ENCODE results near the gene SLC37A4.
"Not testable (repeated sequence)": the region's sequence is repeated elsewhere in the genome, so short reads cannot be mapped to it uniquely, and the experiment has no call there.

SLC37A4 gene

DNA sequence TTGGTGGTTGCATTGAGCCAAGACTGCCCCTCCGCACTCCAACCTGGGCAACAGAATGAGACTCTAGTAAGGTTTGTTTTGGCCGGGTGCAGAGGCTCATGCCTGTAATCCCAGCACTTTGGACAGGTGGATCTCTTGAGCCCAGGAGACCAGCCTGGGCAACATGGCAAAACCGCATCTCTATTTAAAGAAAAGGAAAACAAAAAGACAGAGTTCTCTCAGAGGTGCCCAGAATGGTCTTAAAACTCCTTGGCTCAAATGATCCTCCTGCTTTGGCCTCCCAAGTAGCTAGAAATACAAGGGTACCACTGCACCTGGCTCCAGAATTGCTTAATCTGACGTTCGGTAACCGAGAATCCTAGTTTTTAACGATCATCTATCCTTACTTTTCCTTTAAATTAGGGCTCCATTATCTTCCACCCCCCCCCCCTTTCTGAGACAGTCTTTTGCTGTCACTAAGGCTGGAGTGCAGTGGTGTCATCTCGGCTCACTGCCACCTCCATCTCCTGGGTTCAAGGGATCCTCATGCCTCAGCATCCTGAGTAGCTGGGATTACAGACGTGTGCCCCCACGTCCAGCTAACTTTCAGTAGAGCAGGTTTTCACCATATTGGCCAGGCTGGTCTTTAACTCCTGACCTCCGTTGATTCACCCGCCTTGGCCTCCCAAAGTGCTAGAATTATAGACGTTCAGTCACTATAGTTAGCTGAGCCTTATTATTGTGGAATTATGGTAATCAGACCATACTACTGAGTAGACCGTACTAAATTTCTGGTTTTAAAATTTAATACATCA is 14.3 kb downstream of the SLC37A4 start:
- DNase-seq, result no peak

GRCh38 chr11:119015054-119015611 is 15.5 kb downstream of the SLC37A4 start:
- DNase-seq, result no peak

DNA sequence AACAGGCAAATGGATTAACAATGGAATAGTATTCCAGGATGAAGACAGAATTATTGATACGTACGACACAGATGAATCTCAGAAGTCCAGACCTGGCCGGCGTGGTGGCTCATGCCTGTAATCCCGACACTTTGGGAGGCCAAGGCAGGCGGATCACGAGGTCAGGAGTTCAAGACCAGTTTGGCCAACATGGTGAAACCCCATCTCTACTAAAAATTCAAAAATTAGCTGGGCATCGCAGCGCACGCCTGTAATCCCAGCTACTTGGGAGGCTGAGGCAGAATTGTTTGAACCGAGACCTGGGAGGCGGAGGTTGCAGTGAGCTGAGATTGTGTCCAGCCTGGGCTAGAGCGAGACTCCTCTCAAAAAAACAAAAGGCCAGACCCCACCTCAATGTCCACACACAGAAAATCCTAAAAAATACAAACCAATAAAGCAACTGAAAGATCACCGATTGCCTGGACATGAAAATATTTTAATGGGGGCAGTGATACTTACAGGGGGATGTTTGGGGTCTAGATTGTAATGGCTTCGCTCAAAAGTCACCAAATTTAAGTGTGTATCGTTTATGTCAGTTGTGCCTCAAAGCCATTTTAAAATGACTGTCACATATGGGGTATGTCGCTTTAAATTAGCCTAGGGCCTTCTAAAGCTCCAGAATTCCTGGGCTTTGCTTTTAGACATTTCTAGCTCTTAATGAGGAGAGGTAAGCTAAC is 16.3 kb downstream of the SLC37A4 start:
- no peak for DNase-seq

- no peak for DNase-seq
Observed at GRCh38 chr11:119012629-119013170, 18.0 kb downstream of the SLC37A4 start.

DNA sequence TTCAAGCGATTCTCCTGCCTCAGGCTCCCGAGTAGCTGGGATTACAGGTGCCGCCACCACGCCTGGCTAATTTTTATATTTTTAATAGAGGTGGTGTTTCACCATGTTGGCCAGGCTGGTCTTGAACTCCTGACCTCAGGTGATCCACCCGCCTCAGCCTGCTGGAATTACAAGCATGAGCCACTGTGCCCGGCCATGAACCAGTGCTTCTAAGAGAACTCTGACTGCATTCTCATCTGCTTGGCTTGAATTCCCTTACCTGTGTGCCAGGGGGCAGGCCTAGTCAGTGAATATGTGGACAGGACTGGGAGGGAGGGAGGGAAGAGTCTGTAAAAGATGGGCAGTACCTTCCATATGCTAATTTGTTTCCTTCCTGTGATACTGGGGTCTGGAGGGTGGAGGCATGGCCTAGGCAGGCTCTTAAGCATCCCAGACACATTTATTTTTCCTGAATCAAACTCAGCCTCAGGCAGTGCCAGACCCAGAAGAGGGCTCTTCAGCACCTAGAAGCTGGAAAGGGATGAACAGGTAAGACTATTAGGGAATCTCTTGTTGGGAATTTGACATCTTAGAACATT is 19.1 kb downstream of the SLC37A4 start:
- DNase-seq, result no peak

DNA sequence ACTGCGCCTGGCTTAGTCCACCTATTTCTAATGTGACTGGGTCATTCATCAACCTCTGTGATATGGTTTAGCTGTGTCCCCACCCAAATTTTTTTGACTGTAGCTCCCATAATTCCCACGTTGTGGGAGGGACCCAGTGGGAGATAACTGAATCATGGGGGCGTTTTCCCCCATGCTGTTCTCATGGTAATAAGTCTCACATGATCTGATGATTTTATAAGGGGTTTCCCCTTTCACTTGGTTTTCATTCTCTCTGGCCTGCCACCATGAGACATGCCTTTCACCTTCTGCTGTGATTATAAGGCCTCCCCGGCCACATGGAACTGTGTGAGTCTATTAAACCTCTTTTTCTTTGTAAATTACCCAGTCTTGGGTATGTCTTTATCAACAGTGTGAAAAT is 24.0 kb downstream of the SLC37A4 start:
- no peak for DNase-seq

DNA sequence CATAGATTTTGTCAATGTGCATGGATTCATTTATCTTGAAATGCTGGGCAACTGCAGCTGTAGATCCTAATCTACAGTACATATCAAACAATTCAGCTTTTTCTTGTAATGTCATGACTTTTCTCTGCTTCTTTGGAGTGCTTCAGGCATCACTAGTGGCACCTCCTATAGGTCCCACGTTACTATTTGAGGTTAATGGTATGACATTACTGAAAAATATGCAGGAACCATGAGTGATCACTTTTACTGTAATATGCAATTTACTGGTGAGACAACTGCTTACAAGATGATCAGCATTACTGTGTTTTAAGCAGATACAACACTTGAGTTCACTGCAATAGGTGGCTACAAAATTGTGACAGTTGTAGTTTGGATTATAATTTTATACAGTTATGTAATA is 29.8 kb downstream of the SLC37A4 start:
- DNase-seq, result no peak

DNA sequence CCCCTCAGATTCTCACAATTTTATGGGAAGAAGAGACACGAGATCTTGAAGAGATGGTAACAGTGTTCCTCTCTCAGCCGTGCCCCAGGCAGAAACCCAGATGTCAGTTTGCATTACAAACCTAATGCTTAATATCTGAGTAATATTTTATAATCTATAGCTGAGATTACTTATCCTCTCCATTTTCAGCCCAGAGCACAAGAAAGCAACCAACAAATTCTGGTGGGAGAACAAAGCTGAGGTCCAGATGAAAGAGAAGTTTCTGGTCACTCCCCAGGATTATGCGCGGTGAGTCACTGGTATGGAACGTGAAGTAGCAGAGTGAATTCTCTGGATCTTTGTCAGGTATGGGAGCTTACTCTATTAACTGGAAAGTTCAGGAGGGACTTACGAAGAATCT is 31.9 kb downstream of the SLC37A4 start:
- no peak for DNase-seq

DNA sequence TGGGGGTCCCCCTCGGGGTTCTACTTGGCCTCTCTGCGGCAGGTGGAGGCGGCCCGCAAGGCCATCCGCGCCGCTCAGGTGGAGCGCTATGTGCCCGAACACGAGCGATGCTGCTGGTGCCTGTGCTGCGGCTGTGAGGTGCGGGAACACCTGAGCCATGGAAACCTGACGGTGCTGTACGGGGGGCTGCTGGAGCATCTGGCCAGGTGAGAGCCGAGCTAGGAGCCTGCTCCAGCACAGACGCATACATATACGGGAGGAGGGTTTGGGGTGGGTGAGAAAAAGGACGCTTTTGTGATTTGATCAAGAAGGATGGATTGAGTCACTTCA is 32.3 kb downstream of the SLC37A4 start:
- peak; percentile 12 for DNase-seq

- DNase-seq, result peak; percentile 95
Observed at GRCh38 chr11:118997627-118998387, 32.9 kb downstream of the SLC37A4 start, which contains the start of gene CENATAC. Gene CENATAC (plus strand): TSS chr11:118998138. CDS start chr11:118998198, 60 bp downstream.

- peak; percentile 25 for DNase-seq
Observed at GRCh38 chr11:118996926-118997626, 33.6 kb downstream of the SLC37A4 start.

GRCh38 chr11:118991486-118992038 is 39.1 kb downstream of the SLC37A4 start:
- DNase-seq, result not testable (repeated sequence)

DNA sequence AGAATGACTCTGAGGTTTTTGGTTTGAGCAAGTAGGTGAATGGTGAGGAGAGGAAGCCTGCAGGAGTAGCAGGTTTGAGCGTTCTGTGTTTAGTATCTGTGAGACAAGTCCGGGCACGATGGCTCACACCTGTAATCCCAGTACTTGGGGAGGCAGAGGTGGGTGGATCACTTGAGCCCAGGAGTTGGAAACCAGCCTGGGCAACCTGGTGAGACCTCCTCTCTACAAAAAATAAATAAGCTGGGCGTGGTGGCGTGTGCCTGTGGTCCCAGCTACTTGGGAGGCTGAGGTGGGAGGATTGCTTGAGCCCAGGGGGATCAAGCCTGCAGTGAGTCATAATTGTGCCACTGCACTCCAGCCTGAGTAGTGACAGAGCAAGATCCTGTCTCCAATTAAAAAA is 42.4 kb downstream of the SLC37A4 start:
- DNase-seq, result no peak

DNA sequence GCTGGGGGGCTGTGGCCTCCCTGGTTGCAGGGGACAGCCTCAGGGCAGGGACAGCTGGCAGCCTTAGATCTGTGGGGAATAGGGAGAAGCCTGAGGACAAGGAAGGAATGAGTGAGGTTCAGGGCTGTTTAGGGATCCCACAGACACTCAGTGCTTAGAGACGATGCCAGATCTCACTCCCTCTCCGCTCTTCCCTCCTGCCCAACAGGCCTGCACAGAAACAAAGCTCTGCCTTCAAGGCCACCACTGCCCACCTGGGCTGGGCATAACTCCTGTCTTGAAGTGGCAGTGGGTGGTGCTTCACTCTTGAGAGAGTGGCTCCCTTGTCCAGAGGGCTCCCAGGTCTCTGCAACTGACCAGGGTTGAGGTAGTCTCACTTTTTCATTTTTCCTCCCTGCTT is 45.9 kb downstream of the SLC37A4 start:
- no peak for DNase-seq

- DNase-seq, result not testable (repeated sequence)
Observed at GRCh38 chr11:118984337-118984736, 46.3 kb downstream of the SLC37A4 start.

- no peak for DNase-seq
Observed at GRCh38 chr11:118980191-118980881, 50.3 kb downstream of the SLC37A4 start.

DNA sequence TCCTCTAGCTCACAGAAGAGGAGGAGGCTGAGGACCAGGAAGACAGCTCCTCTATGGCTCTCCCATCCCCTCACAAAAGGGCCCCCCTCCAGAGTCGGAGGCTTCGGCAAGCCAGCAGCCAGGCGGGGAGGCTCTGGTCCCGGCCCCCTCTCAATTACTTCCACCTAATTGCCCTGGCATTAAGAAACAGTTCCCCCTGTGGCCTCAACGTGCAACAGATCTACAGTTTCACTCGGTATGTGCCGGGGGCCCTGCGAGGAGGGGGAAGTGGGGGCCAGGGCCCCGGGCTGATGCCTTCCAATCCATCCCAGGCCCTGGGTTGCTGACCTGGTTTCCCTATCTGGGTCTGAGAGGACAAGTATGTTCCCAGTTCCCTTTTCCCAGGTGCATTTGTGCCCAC is 51.2 kb downstream of the SLC37A4 start:
- DNase-seq, result no peak

- DNase-seq, result no peak
Observed at GRCh38 chr11:118975771-118976709, 54.6 kb downstream of the SLC37A4 start.

Measured in effector CD4-positive, alpha-beta T cell (primary cell).